ENCODE measurements around the gene CNGB1.
"Not testable (repeated sequence)": the region's sequence is repeated elsewhere in the genome, so short reads cannot be mapped to it uniquely, and the experiment has no call there.

The CNGB1 gene

DNA sequence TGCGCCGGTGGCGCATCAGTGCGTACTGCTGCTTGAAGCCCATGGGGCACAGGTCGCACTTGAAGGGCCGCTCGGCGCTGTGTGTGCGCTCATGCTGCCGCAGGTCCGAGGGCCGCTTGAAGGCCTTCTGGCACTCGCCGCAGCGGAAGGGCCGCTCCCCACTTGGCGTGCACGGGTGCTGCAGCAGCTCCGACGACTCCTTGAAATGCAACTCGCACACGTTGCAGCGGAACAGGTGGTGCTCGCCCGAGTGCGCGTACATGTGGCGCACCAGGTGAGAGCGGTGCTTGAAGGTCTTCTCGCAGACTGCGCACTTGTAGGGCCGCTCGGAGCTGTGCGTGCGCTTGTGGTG is 26.2 kb upstream of the CNGB1 start:
- no peak for DNase-seq (ENCODE audit: low read depth in 2 of 2)

DNA sequence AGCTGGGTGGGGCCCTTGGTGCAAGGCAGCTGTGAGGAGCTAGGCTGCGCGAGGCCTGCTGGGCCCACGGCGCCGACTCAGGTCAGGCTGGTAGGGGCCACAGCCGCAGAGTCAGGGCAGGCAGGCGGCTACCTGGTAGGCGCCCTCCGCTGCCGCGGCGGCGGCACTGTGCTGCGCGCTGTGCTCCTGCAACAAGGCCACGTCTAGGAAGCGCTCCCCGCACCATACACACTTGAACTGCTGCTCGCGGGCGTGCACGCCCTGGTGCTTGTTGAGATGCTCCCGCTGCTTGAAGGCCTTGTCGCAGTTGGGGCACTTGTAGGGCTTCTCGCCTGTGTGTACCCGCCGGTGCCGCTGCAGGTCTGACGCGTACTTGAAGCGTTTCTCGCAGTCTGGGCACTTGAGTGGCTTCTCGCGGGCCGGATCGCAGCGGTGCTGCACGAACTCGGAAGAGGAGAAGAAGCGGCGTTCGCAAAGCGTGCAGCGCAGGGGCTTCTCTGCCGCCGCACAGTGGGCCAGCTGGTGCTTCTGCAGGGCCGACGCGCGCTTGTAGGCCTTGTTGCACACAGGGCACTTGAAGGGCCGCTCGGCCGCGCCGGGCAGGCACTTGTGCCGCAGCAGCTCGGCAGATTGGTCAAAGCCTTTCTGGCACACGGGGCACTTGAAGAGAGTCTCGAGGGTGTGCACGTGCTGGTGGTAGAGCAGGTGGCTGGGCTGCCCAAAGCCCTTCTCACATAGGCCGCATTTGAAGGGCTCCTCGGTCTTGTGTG is 25.7 kb upstream of the CNGB1 start:
- DNase-seq (ENCODE audit: low read depth in 2 of 2) = no peak

DNA sequence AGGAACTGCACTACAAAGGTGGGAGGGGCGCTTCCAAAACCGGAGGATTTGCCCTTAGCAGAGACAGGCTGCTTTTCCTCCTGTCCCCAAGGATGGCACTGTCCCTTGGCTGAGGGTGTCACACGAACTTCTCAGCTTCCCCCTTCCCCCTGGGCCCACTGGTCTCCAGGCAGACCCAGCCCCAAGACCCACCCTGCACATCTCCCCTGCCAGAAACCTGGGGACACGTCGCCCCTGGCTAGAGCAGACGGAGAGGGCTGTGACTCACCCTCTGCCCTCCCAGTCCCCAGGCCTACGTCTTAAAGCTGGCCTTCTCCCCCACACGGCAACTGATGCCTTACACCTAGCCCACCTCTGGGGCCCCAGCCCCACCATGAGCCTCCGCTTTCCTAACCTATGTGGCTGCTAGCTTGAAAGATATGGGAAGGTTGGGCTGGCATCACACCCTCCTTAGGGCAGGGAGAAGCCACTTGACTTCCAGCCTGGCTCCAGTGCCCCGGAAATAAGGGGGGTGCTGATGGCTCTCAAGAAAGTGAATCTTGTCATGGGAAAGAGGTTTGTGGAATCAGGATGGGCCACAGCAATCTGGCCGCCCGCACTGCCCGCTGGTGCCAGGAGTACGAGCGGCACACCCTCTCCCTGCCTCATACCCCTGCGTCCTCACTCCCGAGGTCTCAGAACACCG is 24.9 kb upstream of the CNGB1 start:
- DNase-seq (ENCODE audit: low read depth in 2 of 2) = no peak

- peak in 1 of 2 donors; percentile 14 for DNase-seq (ENCODE audit: low read depth in 2 of 2)
These were observed 23.9 kb upstream of the CNGB1 start for GRCh38 chr16:57994778-57995177.

GRCh38 chr16:57994361-57994760 is 23.4 kb upstream of the CNGB1 start:
- no peak for DNase-seq (ENCODE audit: low read depth in 2 of 2)

- no peak for DNase-seq (ENCODE audit: low read depth in 2 of 2)
These were observed 23.0 kb upstream of the CNGB1 start for GRCh38 chr16:57993897-57994296.

DNA sequence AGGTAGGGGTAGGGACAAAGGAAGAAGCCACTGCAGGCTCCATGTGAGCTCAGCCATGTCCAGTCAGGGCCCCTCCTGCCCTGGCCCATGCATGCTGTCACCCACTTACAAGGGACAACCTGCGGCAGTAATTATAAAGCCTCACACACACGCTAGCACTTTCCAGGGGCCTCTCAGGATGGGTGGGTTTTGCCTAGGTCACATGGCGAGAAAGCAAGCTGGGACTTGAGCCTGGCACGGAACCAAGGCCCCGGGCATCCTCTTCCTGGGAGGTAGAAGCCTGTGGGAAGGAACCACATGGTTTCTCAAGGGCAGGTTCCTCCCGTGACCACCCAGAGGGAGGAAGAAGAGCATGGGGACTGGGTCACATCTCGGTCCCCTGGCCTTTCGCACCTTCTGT is 22.5 kb upstream of the CNGB1 start:
- DNase-seq (ENCODE audit: low read depth in 2 of 2) = no peak

DNA sequence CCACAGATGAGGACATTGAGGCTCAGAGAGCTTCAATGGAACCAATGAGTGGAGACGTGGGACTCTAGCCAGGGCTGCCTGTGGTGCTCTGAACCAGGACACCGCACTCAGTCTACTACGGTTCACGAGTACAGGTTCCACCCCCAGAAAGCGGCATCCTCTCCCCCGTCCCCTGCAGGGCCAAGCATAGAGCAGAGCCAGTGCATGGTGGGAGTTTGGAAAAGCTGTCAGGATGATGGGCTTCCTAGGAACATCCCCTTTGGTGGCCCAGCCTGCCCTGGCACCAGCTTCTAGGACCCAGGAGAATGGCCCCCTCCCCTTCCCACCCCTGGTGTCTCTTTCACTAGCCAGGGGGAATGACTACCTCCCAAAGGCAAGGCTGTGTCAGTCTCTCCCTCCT is 21.2 kb upstream of the CNGB1 start:
- no peak for DNase-seq (ENCODE audit: low read depth in 2 of 2)

DNA sequence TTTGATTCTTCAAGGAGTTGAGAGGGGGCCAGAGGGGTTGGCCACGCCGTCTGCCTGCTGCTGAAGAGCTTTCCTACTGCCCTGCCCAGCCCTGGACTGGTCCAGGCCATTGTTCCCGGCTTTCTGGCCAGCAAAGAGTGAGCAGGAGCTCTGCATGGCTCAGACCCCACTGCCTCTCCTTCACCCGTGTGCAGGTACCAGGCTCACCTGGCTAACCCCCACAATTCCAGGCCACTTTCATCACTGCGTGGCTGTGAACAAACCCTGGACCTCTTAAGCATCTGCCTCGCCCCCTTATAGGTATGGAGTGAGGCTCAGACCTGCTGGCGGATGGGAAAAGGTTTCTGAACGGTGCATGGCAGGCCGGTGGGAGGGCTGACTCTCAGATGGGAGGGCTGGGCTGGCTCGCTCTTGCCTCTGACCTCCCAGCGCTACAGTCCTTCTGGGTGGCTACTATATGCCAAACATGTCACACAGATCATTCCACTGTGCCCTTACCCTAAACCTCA is 20.7 kb upstream of the CNGB1 start:
- DNase-seq (ENCODE audit: low read depth in 2 of 2) = no peak

DNA sequence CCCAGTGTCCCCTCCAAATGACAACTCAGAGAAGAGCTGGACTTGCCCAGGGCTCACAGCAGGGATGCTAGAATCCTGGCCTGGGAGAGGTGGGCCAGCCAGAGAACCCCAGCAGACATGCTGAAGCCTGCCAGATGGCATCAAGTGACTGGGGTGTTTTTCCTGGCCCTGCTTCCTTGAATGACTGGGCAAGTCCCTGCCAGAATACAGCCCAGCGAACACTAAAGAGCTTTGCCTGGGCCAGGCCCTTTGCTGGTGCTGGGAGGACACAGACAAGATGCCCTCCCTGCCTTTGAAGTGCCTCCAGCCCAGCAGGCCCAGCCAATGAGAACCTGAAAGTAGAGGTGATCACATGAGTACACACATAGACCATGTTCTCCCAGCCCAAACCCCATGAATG is 18.0 kb upstream of the CNGB1 start:
- DNase-seq (ENCODE audit: low read depth in 2 of 2) = no peak

GRCh38 chr16:57987441-57988177 is 16.7 kb upstream of the CNGB1 start:
- no peak for DNase-seq (ENCODE audit: low read depth in 2 of 2)

DNA sequence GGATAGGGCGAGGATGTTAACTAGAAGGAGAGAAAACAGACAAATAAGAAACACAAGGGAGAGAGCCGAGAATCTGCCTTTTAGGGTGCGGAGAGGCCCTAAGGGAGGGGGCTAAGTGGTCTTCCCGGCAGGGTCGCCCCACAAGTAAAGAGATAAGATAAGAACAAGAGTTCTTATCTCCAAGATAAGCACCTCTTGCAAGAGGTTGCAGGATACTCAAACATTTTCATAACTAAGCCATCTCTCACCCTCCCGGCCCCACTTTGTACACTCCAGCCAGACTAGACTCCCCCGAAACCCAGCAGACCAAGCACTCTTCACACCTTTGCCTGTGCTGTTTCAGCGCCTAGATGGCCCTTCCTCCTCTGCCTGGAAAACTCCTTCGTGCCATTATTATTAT is 15.3 kb upstream of the CNGB1 start:
- DNase-seq (ENCODE audit: low read depth in 2 of 2) = no peak

- no peak for DNase-seq (ENCODE audit: low read depth in 2 of 2)
These were observed 14.6 kb upstream of the CNGB1 start for GRCh38 chr16:57985204-57986181.

GRCh38 chr16:57984443-57985203 is 13.7 kb upstream of the CNGB1 start:
- peak; percentile 83 to 90 for DNase-seq (ENCODE audit: low read depth in 2 of 2)

DNA sequence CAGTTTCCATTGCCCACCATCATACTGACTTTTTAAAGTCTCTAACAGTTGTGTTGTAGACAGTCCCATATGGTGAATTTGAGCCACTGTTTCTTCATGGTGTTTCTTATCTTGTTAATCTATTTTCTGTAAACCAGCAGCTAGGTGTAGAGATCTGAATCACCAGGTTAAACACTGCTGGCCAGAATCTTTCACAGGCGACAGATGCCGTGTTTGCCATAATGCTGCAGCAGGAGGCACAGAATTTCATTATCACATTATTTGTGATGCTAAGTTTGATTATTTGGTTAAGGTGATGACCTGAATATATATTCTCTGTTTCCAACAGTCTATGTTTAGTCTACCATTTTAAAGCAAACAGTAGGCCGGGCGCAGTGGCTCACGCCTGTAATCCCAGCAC is 11.5 kb upstream of the CNGB1 start:
- no peak for DNase-seq (ENCODE audit: low read depth in 2 of 2)

DNA sequence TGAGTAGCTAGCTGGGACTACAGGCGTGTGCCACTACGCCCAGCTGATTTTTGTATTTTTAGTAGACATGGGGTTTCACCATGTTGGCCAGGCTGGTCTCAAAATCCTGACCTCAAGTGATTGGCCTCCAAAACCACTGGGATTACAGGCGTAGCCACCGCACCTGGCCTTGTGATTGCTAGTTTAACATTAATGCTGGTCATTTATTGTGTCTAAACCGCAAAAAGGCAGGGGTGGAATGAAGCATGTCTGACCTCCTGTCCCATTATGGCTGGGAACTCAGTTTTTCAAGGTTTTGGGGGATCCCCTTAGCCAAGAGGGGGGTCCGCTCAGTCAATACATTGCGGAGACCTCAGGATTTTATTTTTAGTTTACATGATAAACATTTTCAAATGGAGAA is 10.7 kb upstream of the CNGB1 start:
- no peak for DNase-seq (ENCODE audit: low read depth in 2 of 2)

GRCh38 chr16:57979006-57979585 is 8.2 kb upstream of the CNGB1 start:
- DNase-seq (ENCODE audit: low read depth in 2 of 2) = no peak

- not testable (repeated sequence) for DNase-seq (ENCODE audit: low read depth in 2 of 2)
These were observed 7.1 kb upstream of the CNGB1 start for GRCh38 chr16:57978070-57978465.

GRCh38 chr16:57977418-57978069 is 6.6 kb upstream of the CNGB1 start:
- no peak for DNase-seq (ENCODE audit: low read depth in 2 of 2)

GRCh38 chr16:57976331-57976796 is 5.4 kb upstream of the CNGB1 start:
- DNase-seq (ENCODE audit: low read depth in 2 of 2) = no peak
